H1 (cell line): Measurements from ENCODE around the gene SPEM1. TPM values are rescaled to one million over a fixed set of nuclear protein-coding genes. Genes with fewer than 3 reads are reported as not detected.

Source experiments
- ASH2L ChIP-seq: fragments of 200-600, 300-600 bp; sonication (generic); IDR thresholded peaks from one replicate; pipeline ENCODE4 v1.7.1; 2017; ENCODE audit warnings: low read length
- CHD2 ChIP-seq: IDR thresholded peaks from 2 replicates; pipeline ENCODE4 v1.6.1; 2012; ENCODE audit warnings: low read length, improper control_type of control experiment
- CREB1 ChIP-seq: IDR thresholded peaks from 2 replicates; pipeline ENCODE4 v1.6.1; 2012; ENCODE audit warnings: inconsistent platforms
- EGR1 ChIP-seq: IDR thresholded peaks from 2 replicates; pipeline ENCODE4 v1.6.1; 2011; ENCODE audit warnings: low read depth, low read length, borderline replicate concordance
- GTF2F1 ChIP-seq: IDR thresholded peaks from 2 replicates; pipeline ENCODE4 v1.6.1; 2012; ENCODE audit warnings: low read depth, low read length, improper control_type of control experiment, borderline replicate concordance
- JUN ChIP-seq: IDR thresholded peaks from 2 replicates; pipeline ENCODE4 v1.6.1; 2011; ENCODE audit warnings: low read depth, mild to moderate bottlenecking, improper control_type of control experiment, low read length
- KDM5A ChIP-seq: fragments of 200-600 bp; IDR thresholded peaks from 2 replicates; pipeline ENCODE4 v1.7.1; 2012; ENCODE audit warnings: mild to moderate bottlenecking, low read length, inconsistent platforms, mixed read lengths
- PHF8 ChIP-seq: fragments of 200-600 bp; sonication (generic); conservative IDR thresholded peaks from 2 replicates; pipeline ENCODE4 v1.7.1; 2012; ENCODE audit warnings: low read depth, mild to moderate bottlenecking, inconsistent platforms, low read length, moderate library complexity
- SP2 ChIP-seq: IDR thresholded peaks from 2 replicates; pipeline ENCODE4 v1.6.1; 2012; ENCODE audit warnings: mild to moderate bottlenecking, low read length, inconsistent platforms
- SP4 ChIP-seq: IDR thresholded peaks from 2 replicates; pipeline ENCODE4 v1.6.1; 2012; ENCODE audit warnings: low read length, inconsistent platforms
- TAF7 ChIP-seq: optimal IDR thresholded peaks from 2 replicates; pipeline ENCODE3; 2011; ENCODE audit warnings: low read depth, mild to moderate bottlenecking, inconsistent platforms, low read length, moderate library complexity, borderline replicate concordance
- TBP ChIP-seq: IDR thresholded peaks from 2 replicates; pipeline ENCODE4 v1.6.1; 2011; ENCODE audit warnings: low read depth, low read length, improper control_type of control experiment
- polyA plus RNA-seq, 7 experiments: library from polyadenylated mRNA; depleted of rRNA in 3 of 7; stranded (reverse) in 5 of 7; unstranded in 2 of 7; fragments of >200 nt in 5 of 7; fragments of 200-250 nt in 2 of 7; gene quantifications; 1 replicate in 5 of 7; 2 replicates in 1 of 7; 4 replicates in 1 of 7; pipeline versions ENCODE4 v1.2.1 to v1.2.3, GENCODE V29; 2011 to 2013; ENCODE audit warnings: missing spikeins in 2 of 7, mixed read lengths in 2 of 7
- total RNA-seq: library from RNA; stranded (reverse); fragmentation: NEBNext Ultra II Directional; extraction: Animal tissue kit (Norgen Biotek cat#: 25700); gene quantifications from 2 replicates; pipeline ENCODE4 v1.2.1, GENCODE V29; 2021
- TF ChIP-seq, protein P1 (sequence below): IDR thresholded peaks from 2 replicates; pipeline ENCODE4 v1.6.1; 2012; ENCODE audit warnings: inconsistent platforms

SPEM1 gene
- total and polyA plus RNA-seq, 2 of the 8 experiments (the other 6 are each of a cell fraction or from before 2014, with no cell fraction given), result not detected

DNA sequence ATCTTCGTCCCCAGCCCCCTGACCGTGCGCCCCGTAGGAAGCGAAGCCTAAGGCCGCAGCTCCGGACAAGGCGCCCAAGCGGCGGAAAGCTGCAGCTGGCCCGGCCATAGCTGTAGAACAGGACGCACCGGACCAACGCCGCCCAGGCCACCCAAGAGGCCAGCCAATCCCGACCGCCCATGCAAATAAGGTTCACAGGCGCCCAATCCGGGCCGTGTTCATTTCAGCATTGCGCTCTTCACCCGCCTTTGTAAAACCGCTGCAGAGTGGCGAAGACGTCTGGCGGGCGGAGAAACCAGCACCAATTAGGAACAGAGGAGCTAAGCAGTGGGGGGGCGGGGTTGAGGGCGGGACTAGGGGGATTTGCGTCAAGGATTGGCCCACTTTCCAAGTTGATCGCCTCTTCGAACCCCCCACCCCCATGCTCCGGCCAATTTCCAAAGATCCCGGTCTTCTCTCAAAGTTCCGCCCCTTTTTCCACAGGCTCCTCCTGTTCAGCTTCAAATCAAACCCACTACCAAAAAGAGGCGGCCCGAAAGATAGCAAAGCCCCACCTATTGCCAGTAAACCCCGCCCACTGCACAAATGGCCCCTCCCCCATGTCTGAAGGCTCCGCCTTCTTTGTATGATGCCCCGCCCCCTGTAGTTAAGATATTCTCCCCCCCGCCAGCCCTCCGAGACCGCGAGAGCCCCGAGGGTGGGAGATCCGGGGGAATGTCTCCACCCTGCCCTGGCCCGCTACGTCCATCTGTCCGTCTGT, 16.0 kb upstream of the SPEM1 start, which contains the start of gene TMEM256 (continued):
- TF ChIP-seq, protein P1, sequence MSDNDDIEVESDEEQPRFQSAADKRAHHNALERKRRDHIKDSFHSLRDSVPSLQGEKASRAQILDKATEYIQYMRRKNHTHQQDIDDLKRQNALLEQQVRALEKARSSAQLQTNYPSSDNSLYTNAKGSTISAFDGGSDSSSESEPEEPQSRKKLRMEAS, result 0 out of 2 replicates have a peak, but pooled peaks have one; percentile 3
- TF ChIP-seq PHF8 (peak; percentile 81; the same call in 1 of the 2 replicates), SP2 (peak; percentile 27; the same call in 1 of the 2 replicates), EGR1 (no peak), SP4 (peak; percentile 78; the same call in 1 of the 2 replicates), JUN (no peak), TBP (peak; percentile 93), GTF2F1 (peak; percentile 64; the same call in 1 of the 2 replicates), KDM5A (peak; percentile 73), TAF7 (peak; percentile 53), CHD2 (peak; percentile 84), ASH2L (peak; percentile 3), CREB1 (peak; percentile 63; the same call in 1 of the 2 replicates)
